Caco-2 (cell line): ENCODE data around the gene KIAA0408. TPM values are rescaled to one million over a fixed set of nuclear protein-coding genes. Genes with fewer than 3 reads are reported as not detected.
A peak's percentile ranks its signal among the peaks of the same experiment; 100 is the strongest.
"Not testable (repeated sequence)": the region's sequence is repeated elsewhere in the genome, so short reads cannot be mapped to it uniquely, and the experiment has no call there.

ENCODE experiments used
- BruUV-seq: library from RNA; stranded (reverse); fragments of 400-500 nt; replicated peaks from 2 replicates; lab custom pipeline; 2021; lab: Mats Ljungman, UMichigan
- CTCF ChIA-PET: fragments of 300-600 bp; sonication (Branson Sonifier 250); formaldehyde crosslinking; loops from one replicate; lab custom pipeline; 2022; ENCODE audit warnings: antibody characterized with exemption; lab: Charles Lee
- POLR2A ChIA-PET: fragments of 300-600 bp; sonication (Branson Sonifier 250); formaldehyde crosslinking; loops from one replicate; lab custom pipeline; 2022; ENCODE audit warnings: antibody characterized with exemption; lab: Charles Lee
- DNase-seq, 2 experiments: peaks; one replicate each; pipeline versions ENCODE4 v3.0.0 to v3.0.0-alpha.2; 2020 to 2022
- H3K27me3 ChIP-seq: replicated peaks from 2 replicates; pipeline ENCODE4 v1.6.0; 2011; ENCODE audit warnings: low read length; ENCODE audit not compliant: control insufficient read depth, insufficient read depth
- H3K36me3 ChIP-seq: 2 replicates; pipeline ENCODE4 v1.5.1; 2011; ENCODE audit warnings: low read length; ENCODE audit not compliant: control insufficient read depth, insufficient read depth
- H3K4me1 ChIP-seq: fragments of 250-450 bp; sonication (Bioruptor Pico); 2 replicates; pipeline ENCODE4 v1.5.1; 2020; ENCODE audit warnings: mild to moderate bottlenecking
- H3K4me3 ChIP-seq: 2 replicates; pipeline ENCODE4 v1.5.1; 2011; ENCODE audit warnings: low read depth, mild to moderate bottlenecking, control low read depth, low read length
- H3K9me3 ChIP-seq: fragments of 250-450 bp; sonication (Bioruptor Pico); 2 replicates; pipeline ENCODE4 v1.5.1; 2020; ENCODE audit warnings: mild to moderate bottlenecking, moderate library complexity
- H3K27ac Mint-ChIP-seq: one replicate; pipeline ENCODE4 v1.8.0; 2022; ENCODE audit warnings: mixed read lengths; ENCODE audit not compliant: unreplicated experiment
- H3K27me3 Mint-ChIP-seq: one replicate; pipeline ENCODE4 v1.8.0; 2022; ENCODE audit warnings: mixed read lengths; ENCODE audit not compliant: insufficient read depth, unreplicated experiment
- H3K36me3 Mint-ChIP-seq: one replicate; pipeline ENCODE4 v1.8.0; 2022; ENCODE audit warnings: mild to moderate bottlenecking, mixed read lengths; ENCODE audit not compliant: insufficient read depth, unreplicated experiment
- H3K4me1 Mint-ChIP-seq: one replicate; pipeline ENCODE4 v1.8.0; 2022; ENCODE audit warnings: low read depth, mixed read lengths; ENCODE audit not compliant: unreplicated experiment
- H3K4me3 Mint-ChIP-seq: one replicate; pipeline ENCODE4 v1.8.0; 2022; ENCODE audit warnings: mild to moderate bottlenecking, moderate library complexity, mixed read lengths; ENCODE audit not compliant: unreplicated experiment
- H3K9me3 Mint-ChIP-seq: one replicate; pipeline ENCODE4 v1.8.0; 2022; ENCODE audit warnings: mixed read lengths; ENCODE audit not compliant: unreplicated experiment
- intact Hi-C: fragments of 100-400 bp; cut with micrococcal nuclease; formaldehyde crosslinking; loops from one replicate; pipeline ENCODE4 v1.10.0; 2022; ENCODE audit not compliant: unreplicated experiment
- total RNA-seq: library from RNA; stranded (reverse); gene quantifications from 2 replicates; pipeline ENCODE4 v1.2.3, GENCODE V29; 2022
- TF ChIP-seq, protein P1 (sequence below), 2 experiments: fragments of 200-600 bp in 1 of 2; IDR thresholded peaks; 1 replicate in 1 of 2; 2 replicates in 1 of 2; pipeline versions ENCODE4 v1.5.1 to v1.8.0; 2011 to 2022; ENCODE audit warnings: antibody characterized with exemption in 1 of 2, control low read depth in 1 of 2, inconsistent platforms in 1 of 2, low read depth in 1 of 2, low read length in 1 of 2, mild to moderate bottlenecking in 1 of 2, moderate library complexity in 1 of 2; ENCODE audit not compliant: insufficient read depth in 1 of 2, severe bottlenecking in 1 of 2, unreplicated experiment in 1 of 2

Gene KIAA0408
- total RNA-seq, 1 experiment from 2014 or later: not detected

DNA sequence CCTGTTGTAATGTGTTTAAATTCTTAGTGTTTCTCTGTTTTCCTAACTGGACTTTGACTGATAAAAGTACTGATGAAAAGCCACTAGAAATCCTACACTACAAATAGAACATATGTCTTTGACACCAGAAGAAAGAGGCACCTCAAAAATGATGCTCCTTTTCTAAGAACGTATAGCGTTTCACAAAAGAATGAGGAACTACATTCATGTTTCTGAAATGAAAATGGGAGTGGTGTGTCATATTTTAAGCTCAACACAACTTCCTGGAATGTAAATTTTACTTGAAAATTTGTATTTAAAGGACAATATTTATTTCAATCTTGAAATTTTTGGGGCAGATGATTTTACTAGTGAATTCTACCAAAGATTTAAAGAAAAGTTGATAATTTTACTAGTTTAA lies 35.3 kb downstream of the KIAA0408 start:
- Mint-ChIP-seq H3K27ac (no peak overlapping the region), H3K36me3 (no peaks in the 10 kb centered on the region), H3K4me1 (no peaks in the 10 kb centered on the region), H3K27me3 (no peaks in the 10 kb centered on the region), H3K4me3 (no peak overlapping the region), H3K9me3 (peaks cover 6% of the 10 kb centered on the region)
- POLR2A ChIA-PET: no interaction called here
- intact Hi-C loops: no loop called here
- CTCF ChIA-PET: no interaction called here
- no peaks in the 10 kb centered on the region for H3K4me1 ChIP-seq
- no peaks in the 10 kb centered on the region for H3K9me3 ChIP-seq
- TF ChIP-seq, protein P1, sequence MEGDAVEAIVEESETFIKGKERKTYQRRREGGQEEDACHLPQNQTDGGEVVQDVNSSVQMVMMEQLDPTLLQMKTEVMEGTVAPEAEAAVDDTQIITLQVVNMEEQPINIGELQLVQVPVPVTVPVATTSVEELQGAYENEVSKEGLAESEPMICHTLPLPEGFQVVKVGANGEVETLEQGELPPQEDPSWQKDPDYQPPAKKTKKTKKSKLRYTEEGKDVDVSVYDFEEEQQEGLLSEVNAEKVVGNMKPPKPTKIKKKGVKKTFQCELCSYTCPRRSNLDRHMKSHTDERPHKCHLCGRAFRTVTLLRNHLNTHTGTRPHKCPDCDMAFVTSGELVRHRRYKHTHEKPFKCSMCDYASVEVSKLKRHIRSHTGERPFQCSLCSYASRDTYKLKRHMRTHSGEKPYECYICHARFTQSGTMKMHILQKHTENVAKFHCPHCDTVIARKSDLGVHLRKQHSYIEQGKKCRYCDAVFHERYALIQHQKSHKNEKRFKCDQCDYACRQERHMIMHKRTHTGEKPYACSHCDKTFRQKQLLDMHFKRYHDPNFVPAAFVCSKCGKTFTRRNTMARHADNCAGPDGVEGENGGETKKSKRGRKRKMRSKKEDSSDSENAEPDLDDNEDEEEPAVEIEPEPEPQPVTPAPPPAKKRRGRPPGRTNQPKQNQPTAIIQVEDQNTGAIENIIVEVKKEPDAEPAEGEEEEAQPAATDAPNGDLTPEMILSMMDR (IDR thresholded peaks at IDR 0.05; ENCODE audit: insufficient read depth in 1 of 2, low read depth in 1 of 2, low read length in 1 of 2, severe bottlenecking in 1 of 2, unreplicated experiment in 1 of 2): no peak
- no peaks in the 10 kb centered on the region for H3K27me3 ChIP-seq
- no peak for DNase-seq
- no peak overlapping the region for H3K4me3 ChIP-seq
- no peaks in the 10 kb centered on the region for H3K36me3 ChIP-seq
- no TSS peak for BruUV-seq

- H3K9me3 ChIP-seq, H3K27me3 ChIP-seq, H3K36me3 ChIP-seq, H3K27me3 Mint-ChIP-seq, intact Hi-C loops, H3K27ac Mint-ChIP-seq, H3K4me1 ChIP-seq, H3K4me1 Mint-ChIP-seq, H3K36me3 Mint-ChIP-seq, H3K4me3 Mint-ChIP-seq, DNase-seq, BruUV-seq, H3K4me3 ChIP-seq, H3K9me3 Mint-ChIP-seq: not testable (repeated sequence)
- POLR2A ChIA-PET: interaction anchor here (1.1 kb wide), 1 partner anchor 155 kb away, joined by 4 read pairs; the partner anchor contains the start of gene RNF146
- CTCF ChIA-PET: interaction anchor here (0.8 kb wide), 1 partner anchor 118 kb away, joined by 5 read pairs; no protein-coding TSS in a partner anchor
These were observed 38.0 kb downstream of the KIAA0408 start for GRCh38 chr6:127421164-127421563.

DNA sequence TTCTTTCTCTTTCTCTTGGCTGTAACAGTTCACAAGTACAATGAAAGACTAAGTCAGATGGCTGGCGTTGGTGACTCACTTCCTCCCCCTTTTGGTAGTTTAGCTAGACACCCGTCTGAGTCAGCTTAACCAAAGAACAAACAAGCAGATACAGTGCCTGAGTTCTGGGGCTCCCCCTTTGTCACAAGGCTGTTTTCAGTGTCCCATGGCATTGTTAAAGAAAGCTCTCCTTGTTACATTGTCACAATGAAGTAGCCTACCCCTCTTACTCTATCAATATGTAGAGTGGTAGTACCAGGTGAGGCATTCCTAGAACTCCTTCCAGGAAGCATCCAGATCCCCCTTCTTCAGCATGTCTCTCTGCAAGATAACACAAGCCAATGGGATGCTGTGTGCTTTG lies 38.6 kb downstream of the KIAA0408 start:
- Mint-ChIP-seq H3K27me3 (no peaks in the 10 kb centered on the region), H3K9me3 (no peaks in the 10 kb centered on the region), H3K27ac (no peak overlapping the region), H3K4me1 (no peaks in the 10 kb centered on the region), H3K36me3 (no peaks in the 10 kb centered on the region), H3K4me3 (no peak overlapping the region)
- no peaks in the 10 kb centered on the region for H3K27me3 ChIP-seq
- ChIA-PET CTCF (interaction anchor here (0.7 to 1.5 kb wide), 5 partner anchors 96 to 154 kb away, joined by 3 to 12 read pairs (median 4); partner anchors contain the start of gene RNF146), POLR2A (interaction anchor here (1.1 kb wide), 1 partner anchor 154 kb away, joined by 4 read pairs; the partner anchor contains the start of gene RNF146)
- no TSS peak for BruUV-seq
- peak; percentile 49 to 62 for DNase-seq
- TF ChIP-seq, protein P1 (IDR thresholded peaks at IDR 0.05; ENCODE audit: insufficient read depth in 1 of 2, low read depth in 1 of 2, low read length in 1 of 2, severe bottlenecking in 1 of 2, unreplicated experiment in 1 of 2): peak; percentile 41 to 66
- no peaks in the 10 kb centered on the region for H3K4me1 ChIP-seq
- no peaks in the 10 kb centered on the region for H3K9me3 ChIP-seq
- H3K36me3 ChIP-seq: no peaks in the 10 kb centered on the region
- intact Hi-C loops: loop anchor here (1.0 kb wide), 3 partner anchors 76 to 230 kb away; no protein-coding TSS in a partner anchor
- H3K4me3 ChIP-seq: no peak overlapping the region
